Activated CD4-positive, alpha-beta T cell treated with anti-CD3 and anti-CD28 coated beads, Interleukin-2, amount 50 U/mL, for 24 hours (primary cell): ENCODE data around the gene NLGN2.

ENCODE experiments used
- DNase-seq, 2 donors: peaks; one replicate each; pipeline ENCODE4 v3.0.0-alpha.2; 2020; ENCODE audit warnings: low read depth in 1 of 2, low spot score in 1 of 2

Gene NLGN2

GRCh38 chr17:7436556-7437368 lies 29.1 kb downstream of the NLGN2 start:
- DNase-seq: peak; percentile 65 to 67

- DNase-seq: no peak
These were observed 29.8 kb downstream of the NLGN2 start for GRCh38 chr17:7437369-7437863.

- DNase-seq: peak; percentile 18 to 37
These were observed 30.4 kb downstream of the NLGN2 start for GRCh38 chr17:7437950-7438614.

- DNase-seq: no peak
These were observed 31.2 kb downstream of the NLGN2 start for GRCh38 chr17:7438656-7439460.

- DNase-seq: no peak
These were observed 31.9 kb downstream of the NLGN2 start, which contains the start of gene FGF11 for GRCh38 chr17:7439462-7440112. Gene FGF11 (plus strand): TSS chr17:7439512. CDS start chr17:7439621, 109 bp downstream.

- DNase-seq: no peak
These were observed 32.6 kb downstream of the NLGN2 start for GRCh38 chr17:7440113-7440833.

GRCh38 chr17:7440834-7441195 lies 33.2 kb downstream of the NLGN2 start:
- DNase-seq: no peak

GRCh38 chr17:7441266-7441665 lies 33.6 kb downstream of the NLGN2 start:
- DNase-seq: no peak

GRCh38 chr17:7442142-7442541 lies 34.5 kb downstream of the NLGN2 start:
- no peak for DNase-seq

- no peak for DNase-seq
These were observed 36.1 kb downstream of the NLGN2 start for GRCh38 chr17:7443499-7444485.

- DNase-seq: no peak
These were observed 37.3 kb downstream of the NLGN2 start, which contains the start of gene CHRNB1 for GRCh38 chr17:7444682-7445618. Gene CHRNB1 (plus strand): TSS chr17:7445061. CDS start chr17:7445128, 67 bp downstream.

GRCh38 chr17:7445619-7445968 lies 37.9 kb downstream of the NLGN2 start:
- no peak for DNase-seq

GRCh38 chr17:7448461-7448860 lies 40.8 kb downstream of the NLGN2 start:
- no peak for DNase-seq

- no peak for DNase-seq
These were observed 52.4 kb downstream of the NLGN2 start for GRCh38 chr17:7459961-7460545.

- DNase-seq: no peak
These were observed 53.4 kb downstream of the NLGN2 start for GRCh38 chr17:7460850-7461660.

GRCh38 chr17:7462474-7463371 lies 55.1 kb downstream of the NLGN2 start:
- DNase-seq: no peak
